BJ (cell line): Measurements from ENCODE around the gene MARK3. TPM values are rescaled to one million over a fixed set of nuclear protein-coding genes. Genes with fewer than 3 reads are reported as not detected.

Source experiments
- CTCF ChIA-PET: fragments of 350-600 bp; formaldehyde crosslinking; extraction: SDS; loops from one replicate; lab custom pipeline; 2021; ENCODE audit warnings: antibody characterized with exemption, inconsistent platforms; lab: Yijun Ruan, JAX
- POLR2A ChIA-PET: fragments of 300-600 bp; sonication (Branson Sonifier 250); formaldehyde crosslinking; extraction: SDS; loops from one replicate; lab custom pipeline; 2021; ENCODE audit warnings: antibody characterized with exemption; lab: Charles Lee
- DNase-seq: peaks from one replicate; pipeline ENCODE4 v3.0.0-alpha.2; 2011; ENCODE audit warnings: low read depth
- H3K27me3 ChIP-seq: 2 replicates; pipeline ENCODE4 v1.6.0; 2011; ENCODE audit warnings: low read length; ENCODE audit not compliant: control insufficient read depth, insufficient read depth
- H3K36me3 ChIP-seq: 2 replicates; pipeline ENCODE4 v1.5.1; 2011; ENCODE audit warnings: low read length; ENCODE audit not compliant: control insufficient read depth, insufficient read depth
- H3K4me3 ChIP-seq: 2 replicates; pipeline ENCODE4 v1.5.1; 2011; ENCODE audit warnings: low read depth, mild to moderate bottlenecking, control low read depth, low read length
- polyA plus RNA-seq: library from polyadenylated mRNA; depleted of rRNA; stranded (reverse); fragments of >200 nt; gene quantifications from 2 replicates; pipeline ENCODE4 v1.2.3, GENCODE V29; 2011
- TF ChIP-seq, protein P1 (sequence below): IDR thresholded peaks from 2 replicates; pipeline ENCODE4 v1.5.1; 2011; ENCODE audit warnings: low read depth, mild to moderate bottlenecking, control low read depth, inconsistent platforms, low read length, moderate library complexity; ENCODE audit not compliant: insufficient read depth

The MARK3 gene
- polyA plus RNA-seq, 1 experiment, result 73.9 TPM

DNA sequence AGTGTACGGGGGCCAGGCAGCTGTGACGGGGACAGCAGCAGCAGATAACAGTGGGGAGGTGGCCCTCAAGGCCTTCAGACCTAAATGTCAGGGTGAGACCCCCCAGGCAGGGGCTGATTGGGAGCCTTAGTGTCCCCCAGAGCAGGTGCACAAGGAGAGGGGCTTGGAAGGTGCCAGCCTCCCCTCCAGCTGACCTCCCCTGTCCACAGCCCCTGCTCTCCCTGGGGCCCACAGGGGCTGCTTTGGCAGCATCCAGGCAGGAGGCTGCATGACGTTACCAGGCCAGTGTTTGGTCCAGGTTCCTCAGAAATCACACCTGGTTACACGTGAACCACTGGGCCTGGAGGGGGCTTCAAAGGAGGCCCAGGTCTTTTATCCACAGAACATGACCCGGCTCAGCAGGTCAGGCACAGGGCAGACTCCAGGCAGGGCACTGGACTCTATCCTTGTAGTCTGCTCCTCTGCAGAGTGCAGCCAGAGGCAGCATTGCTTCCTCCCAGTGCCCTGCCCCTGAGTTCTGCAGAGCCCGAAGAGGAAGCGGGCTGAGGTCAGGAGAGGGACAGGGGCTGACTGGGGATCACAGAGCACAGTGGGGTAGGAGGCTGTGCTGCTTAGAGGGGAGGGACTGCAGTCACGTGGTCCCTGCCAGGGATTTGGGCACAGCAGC, 141.2 kb downstream of the MARK3 start:
- H3K4me3 ChIP-seq, result no peak overlapping the region
- peaks cover 1% of the 10 kb centered on the region; the same call in 1 of the 2 replicates for H3K36me3 ChIP-seq
- H3K27me3 ChIP-seq, result peaks cover 1% of the 10 kb centered on the region; the same call in 1 of the 2 replicates
- TF ChIP-seq, protein P1, sequence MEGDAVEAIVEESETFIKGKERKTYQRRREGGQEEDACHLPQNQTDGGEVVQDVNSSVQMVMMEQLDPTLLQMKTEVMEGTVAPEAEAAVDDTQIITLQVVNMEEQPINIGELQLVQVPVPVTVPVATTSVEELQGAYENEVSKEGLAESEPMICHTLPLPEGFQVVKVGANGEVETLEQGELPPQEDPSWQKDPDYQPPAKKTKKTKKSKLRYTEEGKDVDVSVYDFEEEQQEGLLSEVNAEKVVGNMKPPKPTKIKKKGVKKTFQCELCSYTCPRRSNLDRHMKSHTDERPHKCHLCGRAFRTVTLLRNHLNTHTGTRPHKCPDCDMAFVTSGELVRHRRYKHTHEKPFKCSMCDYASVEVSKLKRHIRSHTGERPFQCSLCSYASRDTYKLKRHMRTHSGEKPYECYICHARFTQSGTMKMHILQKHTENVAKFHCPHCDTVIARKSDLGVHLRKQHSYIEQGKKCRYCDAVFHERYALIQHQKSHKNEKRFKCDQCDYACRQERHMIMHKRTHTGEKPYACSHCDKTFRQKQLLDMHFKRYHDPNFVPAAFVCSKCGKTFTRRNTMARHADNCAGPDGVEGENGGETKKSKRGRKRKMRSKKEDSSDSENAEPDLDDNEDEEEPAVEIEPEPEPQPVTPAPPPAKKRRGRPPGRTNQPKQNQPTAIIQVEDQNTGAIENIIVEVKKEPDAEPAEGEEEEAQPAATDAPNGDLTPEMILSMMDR, result no peak
- POLR2A ChIA-PET, result no interaction called here
- CTCF ChIA-PET, result interaction anchor here (2.1 to 2.8 kb wide), 4 partner anchors 8 to 26 kb away, joined by 8 to 18 read pairs (median 10); no protein-coding TSS in a partner anchor
- DNase-seq, result no peak

DNA sequence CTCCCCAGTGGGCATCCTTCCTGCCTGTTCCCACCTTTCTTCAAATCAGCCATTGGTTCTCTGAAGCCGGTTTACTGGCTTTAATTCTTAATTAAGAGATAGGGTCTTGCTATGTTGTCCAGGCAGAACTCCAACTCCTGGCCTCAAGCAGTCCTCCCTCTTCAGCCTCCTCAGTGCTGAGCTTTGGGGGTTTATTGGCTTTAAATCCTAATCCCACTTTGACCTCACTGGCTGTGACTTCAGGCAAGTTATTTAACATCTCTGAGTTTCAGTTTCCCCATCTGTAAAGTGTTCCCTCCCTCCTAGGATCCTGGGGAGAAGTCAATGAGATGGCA, 141.7 kb downstream of the MARK3 start:
- Histone ChIP-seq H3K4me3 (no peak overlapping the region), H3K36me3 (peaks cover 1% of the 10 kb centered on the region; the same call in 1 of the 2 replicates), H3K27me3 (peaks cover 1% of the 10 kb centered on the region; the same call in 1 of the 2 replicates)
- ChIA-PET CTCF (interaction anchor here (2.1 to 2.8 kb wide), 4 partner anchors 8 to 27 kb away, joined by 8 to 18 read pairs (median 10); no protein-coding TSS in a partner anchor), POLR2A (no interaction called here)
- TF ChIP-seq, protein P1, result no peak
- DNase-seq, result no peak

DNA sequence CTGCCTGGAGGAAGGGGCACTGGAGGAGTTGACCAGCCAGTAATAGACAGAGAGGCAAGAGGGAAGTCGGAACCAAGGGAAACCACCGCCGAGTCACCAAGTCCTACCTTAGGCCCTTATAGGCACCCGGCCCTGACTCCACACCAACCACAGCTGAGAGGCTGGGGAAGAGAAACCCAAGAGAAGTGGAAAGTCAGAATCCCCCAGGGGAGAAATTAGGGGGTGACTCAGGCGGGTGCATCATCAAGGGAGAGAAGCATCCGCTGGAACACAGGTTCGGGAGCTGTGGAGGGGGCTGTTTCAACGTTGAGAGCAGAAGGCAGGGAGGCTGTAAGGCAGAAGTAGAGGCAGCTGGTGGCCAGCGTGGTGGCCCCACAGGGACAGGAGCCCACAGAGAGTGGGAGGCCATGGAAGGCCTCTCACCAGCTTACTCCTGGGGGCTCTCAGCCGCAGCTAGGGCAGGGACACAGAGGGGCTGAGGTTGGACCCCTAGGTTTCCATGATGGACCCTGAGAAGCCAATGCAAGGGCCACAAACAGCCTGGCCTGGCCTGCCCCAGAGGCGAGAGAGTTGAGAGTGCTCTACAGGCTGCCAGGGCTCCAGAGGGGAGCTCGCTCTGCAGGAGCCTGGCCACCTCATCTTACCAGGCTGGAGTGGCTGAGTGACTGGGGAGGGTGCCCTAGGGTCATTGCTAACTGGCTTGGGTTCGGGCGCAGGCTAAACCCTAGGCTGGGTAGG, 142.4 kb downstream of the MARK3 start:
- TF ChIP-seq, protein P1, result no peak
- CTCF ChIA-PET, result interaction anchor here (1.5 to 2.8 kb wide), 5 partner anchors 9 to 28 kb away, joined by 6 to 18 read pairs (median 9); no protein-coding TSS in a partner anchor
- POLR2A ChIA-PET, result interaction anchor here (0.5 to 0.7 kb wide), 2 partner anchors 9 to 491 kb away, joined by 3 read pairs; no protein-coding TSS in a partner anchor
- H3K36me3 ChIP-seq, result peaks cover 1% of the 10 kb centered on the region; the same call in 1 of the 2 replicates
- peaks cover 1% of the 10 kb centered on the region; the same call in 1 of the 2 replicates for H3K27me3 ChIP-seq
- H3K4me3 ChIP-seq, result peak overlapping the region; percentile 57; the same call in 1 of the 2 replicates
- DNase-seq, result no peak

DNA sequence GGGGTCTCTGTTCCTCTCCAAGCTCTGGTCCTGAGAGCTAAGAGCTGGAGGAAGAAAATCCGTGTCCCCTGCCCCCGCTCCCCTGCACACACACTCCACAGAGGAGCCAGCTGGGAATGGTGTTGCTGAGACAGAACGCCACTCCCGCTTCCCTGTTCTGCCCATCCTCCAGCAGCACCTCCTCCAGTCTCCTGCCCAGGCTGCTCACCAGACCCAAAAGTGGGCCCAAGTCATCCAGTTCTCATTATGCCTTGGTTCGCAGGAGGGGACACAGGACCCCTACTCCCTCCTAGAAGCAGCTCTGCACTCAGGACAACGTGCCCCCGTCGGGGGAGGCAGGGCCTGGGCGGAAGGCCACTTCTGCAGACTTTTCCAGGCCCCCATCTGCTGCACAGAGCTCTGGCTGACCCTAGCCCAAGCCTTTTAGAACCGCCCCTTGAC, 143.0 kb downstream of the MARK3 start:
- DNase-seq, result no peak
- TF ChIP-seq, protein P1, result no peak
- Histone ChIP-seq H3K27me3 (peaks cover 1% of the 10 kb centered on the region; the same call in 1 of the 2 replicates), H3K4me3 (peak overlapping the region; percentile 57), H3K36me3 (peaks cover 1% of the 10 kb centered on the region)
- POLR2A ChIA-PET, result interaction anchor here (0.7 kb wide), 1 partner anchor 9 kb away, joined by 3 read pairs; no protein-coding TSS in a partner anchor
- CTCF ChIA-PET, result interaction anchor here (1.5 to 3.0 kb wide), 6 partner anchors 7 to 28 kb away, joined by 6 to 18 read pairs (median 10); no protein-coding TSS in a partner anchor
